Muscle of back (tissue), 11 donors: ENCODE data around the gene PLD3. TPM values are rescaled to one million over a fixed set of nuclear protein-coding genes. Genes with fewer than 3 reads are reported as not detected.
"Not testable (repeated sequence)": the region's sequence is repeated elsewhere in the genome, so short reads cannot be mapped to it uniquely, and the experiment has no call there.

Experiments
- DNase-seq, 3 donors: peaks; one replicate each; pipeline versions ENCODE4 v3.0.0 to v3.0.0-alpha.2; 2013
- polyA plus RNA-seq, 10 donors: library from polyadenylated mRNA; unstranded; fragments of 120-200 nt; gene quantifications; one replicate each; pipeline ENCODE4 v1.2.1, GENCODE V29; 2013; ENCODE audit not compliant: insufficient read length in 10 of 10

Gene PLD3
- polyA plus RNA-seq, 10 donors = 169 to 268 (median 209) TPM

DNA sequence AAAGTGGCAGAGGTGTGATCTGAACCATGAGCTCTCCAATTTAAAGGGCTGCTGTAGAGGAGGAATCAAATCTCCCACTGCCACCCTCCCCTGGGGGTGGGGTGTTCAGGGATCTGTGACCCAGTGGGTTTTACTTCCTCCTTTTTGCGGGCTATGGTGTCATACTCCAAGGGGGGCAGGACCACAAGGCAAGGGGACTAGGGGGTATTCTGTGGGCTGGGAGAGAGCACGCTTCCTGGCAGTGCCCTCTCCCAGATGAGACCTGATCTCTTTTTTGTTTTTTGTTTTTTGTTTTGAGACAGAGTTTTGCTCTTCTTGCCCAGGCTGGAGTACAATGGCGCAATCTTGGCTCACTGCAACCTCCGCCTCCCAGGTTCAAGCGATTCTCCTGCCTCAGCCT, 10.3 kb downstream of the PLD3 start:
- no peak for DNase-seq

DNA sequence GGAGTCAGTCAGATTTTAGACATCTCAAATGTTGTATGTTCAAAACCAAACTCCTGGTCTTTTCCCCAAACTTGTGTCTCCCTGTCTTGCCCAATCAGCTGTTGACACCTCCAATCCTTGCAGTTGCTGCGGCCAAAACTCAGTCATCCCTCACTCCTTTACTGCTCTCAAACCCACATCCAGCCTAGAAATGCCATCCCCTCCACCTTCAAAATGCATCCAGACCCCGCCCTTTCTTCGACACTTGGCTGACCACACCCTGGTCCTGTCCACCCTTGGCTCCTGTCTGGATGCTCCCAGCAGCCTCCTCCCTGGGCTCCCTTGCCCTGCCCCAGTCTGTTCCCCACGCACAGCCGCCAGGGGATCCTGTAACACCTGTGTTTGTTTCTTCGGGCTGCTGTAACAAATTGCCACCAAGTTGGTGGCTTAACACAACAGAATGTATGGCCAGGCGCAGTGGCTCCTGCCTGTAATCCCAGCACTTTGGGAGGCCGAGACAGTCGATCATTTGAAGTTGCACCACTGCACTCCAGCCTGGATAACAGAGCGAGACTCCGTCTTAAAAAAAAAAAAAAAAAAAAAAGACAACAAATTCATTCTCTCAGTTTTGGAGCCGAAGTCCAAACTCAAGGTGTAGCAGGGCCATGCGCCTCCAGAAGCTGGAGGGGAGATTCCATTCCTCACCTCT, 11.7 kb downstream of the PLD3 start:
- no peak for DNase-seq

DNA sequence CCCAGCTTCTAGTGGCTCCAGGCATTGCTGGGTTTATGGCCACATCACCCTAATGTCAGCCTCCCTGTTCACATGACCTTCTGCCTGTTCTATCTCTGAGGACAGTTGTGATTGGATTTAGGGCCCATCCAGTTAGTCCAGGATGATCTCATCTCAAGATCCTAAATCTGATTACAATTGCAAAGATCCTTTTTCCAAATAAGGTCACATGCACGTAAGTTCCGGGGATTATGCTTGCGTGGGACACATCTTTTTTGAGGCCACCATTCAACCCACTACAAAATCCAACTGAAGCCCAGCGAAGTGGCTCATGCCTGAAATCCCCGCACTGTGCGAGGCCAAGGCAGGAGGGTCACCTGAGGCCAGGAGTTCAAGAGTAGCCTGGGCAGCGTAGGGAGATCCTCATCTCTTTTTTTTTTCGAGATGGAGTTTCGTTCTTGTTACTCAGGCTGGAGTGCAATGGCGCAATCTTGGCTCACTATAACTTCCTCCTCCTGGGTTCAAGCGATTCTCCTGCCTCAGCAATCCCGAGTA, 12.3 kb downstream of the PLD3 start:
- no peak for DNase-seq

- DNase-seq = no peak
Measured at GRCh38 chr19:40362160-40362559, 13.7 kb downstream of the PLD3 start.

- DNase-seq = no peak
Measured at GRCh38 chr19:40363069-40363468, 14.6 kb downstream of the PLD3 start.

GRCh38 chr19:40365010-40365409, 16.5 kb downstream of the PLD3 start:
- DNase-seq = no peak

DNA sequence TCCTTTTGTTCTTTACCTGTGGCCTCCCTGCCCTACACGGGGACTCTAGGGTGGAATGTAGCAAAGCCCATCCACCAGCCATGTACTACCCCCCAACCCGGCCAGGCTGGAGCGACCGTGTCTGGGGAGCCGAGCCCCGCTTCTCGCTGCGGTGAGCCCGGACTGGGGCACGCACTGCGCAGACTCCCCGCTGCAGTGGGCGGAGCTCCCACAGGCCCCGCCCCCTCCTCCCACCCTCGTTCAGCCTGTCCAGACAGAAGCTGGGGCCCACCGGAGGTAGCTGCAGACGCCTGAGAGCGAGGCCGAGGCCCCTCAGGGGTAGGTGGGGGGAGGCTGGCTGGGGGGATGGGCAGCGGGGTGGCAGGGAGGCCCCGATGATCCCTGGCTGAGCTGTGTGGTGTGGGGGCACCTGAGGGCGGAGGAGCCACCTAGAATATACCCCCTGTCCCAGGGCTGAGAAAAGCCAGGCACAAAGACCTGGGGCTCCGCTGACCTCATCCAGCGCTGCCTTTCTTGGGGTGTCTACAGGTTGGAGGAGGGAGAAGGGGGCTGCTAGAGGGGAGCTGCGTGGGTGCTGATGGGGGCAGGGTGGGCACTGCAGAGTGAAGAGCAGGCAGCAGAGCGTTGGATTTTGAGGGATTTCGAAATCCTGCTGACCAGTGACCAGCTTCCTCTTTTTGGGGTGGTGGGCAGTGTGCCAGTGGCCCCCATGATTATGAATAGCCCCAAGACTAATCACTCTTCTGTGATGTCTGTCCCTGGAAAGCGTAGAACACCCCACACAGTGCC, 17.3 kb downstream of the PLD3 start:
- peak; percentile 56 to 87 (median 75) for DNase-seq

DNA sequence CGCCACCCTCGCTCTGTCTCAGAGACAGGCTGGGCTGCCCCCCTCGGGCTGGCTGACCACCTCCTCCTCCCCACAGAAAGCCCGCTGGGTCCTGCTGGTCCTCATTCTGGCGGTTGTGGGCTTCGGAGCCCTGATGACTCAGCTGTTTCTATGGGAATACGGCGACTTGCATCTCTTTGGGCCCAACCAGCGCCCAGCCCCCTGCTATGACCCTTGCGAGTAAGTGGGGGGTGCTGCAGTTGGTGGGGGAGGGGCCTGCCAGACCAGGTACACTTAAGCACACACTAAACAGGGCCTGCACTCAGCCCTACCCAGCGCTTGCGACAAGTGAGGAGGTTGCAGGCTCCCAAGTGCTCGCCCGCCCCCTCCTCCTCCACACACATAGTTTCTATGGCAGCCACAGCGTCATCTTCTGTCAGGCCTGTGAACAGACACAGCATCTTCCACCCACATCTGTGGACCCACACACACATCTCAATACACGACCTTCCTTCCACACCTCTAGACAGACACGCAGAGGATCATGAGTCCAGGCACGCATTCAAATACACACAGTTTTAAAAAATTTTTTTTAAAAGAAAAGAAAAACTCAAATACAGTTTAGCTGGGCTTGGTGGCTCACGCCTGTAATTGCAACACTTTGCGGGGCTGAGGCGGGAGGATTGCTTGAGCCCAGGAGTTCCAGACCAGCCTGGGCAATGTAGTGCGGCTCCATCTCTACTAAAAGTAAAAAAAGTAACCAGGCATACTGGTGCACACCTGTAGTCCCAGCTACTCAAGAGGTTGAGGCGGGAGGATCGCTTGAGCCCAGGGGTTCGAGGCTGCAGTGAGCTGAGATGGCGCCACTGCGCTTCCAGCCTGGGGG, 18.4 kb downstream of the PLD3 start:
- peak in 1 of 3 donors; percentile 47 for DNase-seq

DNA sequence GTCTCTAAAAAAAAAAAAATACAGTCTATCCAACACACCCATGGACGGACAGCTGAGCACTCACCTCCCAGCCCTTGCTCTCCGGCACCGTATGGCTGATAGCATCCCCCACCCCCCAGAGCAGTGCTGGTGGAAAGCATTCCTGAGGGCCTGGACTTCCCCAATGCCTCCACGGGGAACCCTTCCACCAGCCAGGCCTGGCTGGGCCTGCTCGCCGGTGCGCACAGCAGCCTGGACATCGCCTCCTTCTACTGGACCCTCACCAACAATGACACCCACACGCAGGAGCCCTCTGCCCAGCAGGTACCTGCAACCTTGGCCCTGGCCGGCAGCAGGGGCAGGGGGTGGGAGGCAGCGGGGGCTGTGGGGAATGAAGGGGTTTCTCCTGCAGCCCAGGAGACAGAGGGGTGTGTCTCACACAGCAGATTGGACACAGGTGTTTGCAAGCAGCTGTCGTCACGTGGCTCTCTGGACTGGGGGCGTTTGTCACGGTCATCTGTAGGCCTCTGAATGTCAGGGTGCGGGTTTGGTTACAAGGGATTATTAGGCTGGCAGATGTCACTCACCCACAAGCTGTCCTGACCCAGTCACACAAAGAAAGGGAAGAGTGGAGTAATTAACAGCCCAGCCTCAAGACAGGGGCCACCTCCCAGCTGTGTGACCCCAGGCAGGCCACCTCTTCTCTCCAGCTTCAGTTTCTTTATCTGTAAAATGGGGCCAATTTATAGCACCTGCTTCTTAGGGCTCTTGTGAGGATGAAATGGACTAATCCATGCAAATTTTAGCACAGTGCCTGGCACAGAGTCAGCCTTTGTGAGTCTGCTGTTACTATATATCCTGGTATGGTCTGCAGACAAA, 19.3 kb downstream of the PLD3 start:
- peak in 1 of 3 donors; percentile 48 for DNase-seq

DNA sequence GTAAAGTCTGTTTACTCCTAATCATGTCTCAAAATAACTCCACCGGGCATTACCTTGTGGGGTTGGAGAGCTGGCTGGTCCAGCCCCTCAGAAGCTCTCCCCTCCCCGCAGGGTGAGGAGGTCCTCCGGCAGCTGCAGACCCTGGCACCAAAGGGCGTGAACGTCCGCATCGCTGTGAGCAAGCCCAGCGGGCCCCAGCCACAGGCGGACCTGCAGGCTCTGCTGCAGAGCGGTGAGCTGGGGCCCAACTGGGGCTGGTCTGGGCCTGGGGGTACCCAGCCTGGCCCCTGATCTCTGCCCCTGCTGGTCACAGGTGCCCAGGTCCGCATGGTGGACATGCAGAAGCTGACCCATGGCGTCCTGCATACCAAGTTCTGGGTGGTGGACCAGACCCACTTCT, 21.3 kb downstream of the PLD3 start:
- no peak for DNase-seq

- DNase-seq = not testable (repeated sequence)
Measured at GRCh38 chr19:40370253-40370652, 21.8 kb downstream of the PLD3 start.

GRCh38 chr19:40370997-40371801, 22.7 kb downstream of the PLD3 start:
- DNase-seq = no peak

DNA sequence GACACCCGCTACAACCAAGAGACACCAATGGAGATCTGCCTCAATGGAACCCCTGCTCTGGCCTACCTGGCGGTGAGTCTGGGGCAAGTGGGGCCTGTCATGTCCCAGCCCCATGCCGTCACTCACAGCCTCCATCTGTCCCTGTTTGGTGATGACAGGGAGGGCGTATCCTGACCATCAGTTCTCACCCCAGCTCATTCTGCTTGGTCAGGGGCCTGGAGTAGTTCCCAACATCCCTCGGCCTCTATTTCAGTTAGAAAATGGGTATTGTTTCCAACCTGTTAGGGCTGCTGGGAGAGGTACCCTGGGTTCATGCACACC, 23.3 kb downstream of the PLD3 start:
- DNase-seq = no peak

DNA sequence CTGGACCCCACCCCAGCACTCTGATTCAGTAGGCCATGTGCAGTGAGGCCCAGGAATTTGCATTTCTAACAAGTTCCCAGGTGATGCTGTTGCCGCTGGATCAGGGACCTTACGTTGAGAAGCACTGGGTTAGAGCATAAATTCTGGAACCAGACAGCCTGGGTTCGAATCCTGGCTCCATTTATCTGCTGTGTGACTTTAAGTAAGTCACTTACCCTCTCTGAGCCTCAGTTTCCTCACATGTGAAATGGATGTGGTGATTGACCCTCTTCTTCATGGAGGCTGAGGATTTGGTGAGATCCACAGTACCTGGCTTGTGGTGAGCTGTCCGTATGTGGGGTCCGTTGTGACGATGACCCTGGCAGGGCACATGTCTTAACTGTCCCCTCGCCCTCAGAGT, 25.6 kb downstream of the PLD3 start:
- no peak for DNase-seq

DNA sequence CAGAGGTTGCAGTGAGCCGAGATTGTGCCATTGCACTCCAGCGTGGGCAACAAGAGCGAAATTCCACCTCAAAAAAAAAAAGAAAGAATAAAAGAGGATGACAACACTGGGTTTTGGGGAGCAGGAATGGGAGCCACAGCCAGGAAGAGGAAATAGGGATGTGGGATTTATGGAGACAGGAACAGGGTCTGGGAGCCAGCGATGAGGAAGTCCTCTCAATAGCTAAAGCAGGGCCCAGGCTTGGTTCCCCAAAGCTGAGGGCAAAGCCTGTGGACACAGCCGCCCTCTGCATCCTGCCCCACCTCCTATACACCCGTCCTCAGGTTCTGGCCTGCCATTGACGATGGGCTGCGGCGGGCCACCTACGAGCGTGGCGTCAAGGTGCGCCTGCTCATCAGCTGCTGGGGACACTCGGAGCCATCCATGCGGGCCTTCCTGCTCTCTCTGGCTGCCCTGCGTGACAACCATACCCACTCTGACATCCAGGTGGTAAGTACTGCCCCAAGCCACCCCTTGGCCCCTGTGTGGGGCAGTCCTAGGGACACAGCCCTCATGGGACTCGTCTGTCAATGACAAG, 27.9 kb downstream of the PLD3 start:
- DNase-seq = no peak

GRCh38 chr19:40377876-40378385, 29.4 kb downstream of the PLD3 start:
- no peak for DNase-seq

DNA sequence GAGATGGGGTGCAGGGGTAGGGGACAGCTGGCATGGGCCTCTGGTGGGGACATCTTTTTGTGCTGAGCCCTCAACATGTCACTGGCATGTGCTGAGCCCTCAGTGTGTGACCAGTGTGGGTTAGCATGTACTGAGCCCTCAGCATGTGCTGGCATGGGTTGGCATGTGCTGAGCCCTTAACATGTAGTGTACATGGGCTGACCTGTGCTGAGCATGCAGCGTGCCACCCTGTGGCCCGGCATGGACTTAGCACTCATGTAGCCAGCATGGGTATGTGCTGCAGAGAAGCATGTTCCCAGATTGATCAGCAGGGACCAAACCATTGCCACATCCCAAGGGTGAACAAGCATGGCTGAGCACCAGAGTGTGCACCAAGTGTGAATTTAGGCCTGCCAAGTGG, 30.0 kb downstream of the PLD3 start:
- no peak for DNase-seq

DNA sequence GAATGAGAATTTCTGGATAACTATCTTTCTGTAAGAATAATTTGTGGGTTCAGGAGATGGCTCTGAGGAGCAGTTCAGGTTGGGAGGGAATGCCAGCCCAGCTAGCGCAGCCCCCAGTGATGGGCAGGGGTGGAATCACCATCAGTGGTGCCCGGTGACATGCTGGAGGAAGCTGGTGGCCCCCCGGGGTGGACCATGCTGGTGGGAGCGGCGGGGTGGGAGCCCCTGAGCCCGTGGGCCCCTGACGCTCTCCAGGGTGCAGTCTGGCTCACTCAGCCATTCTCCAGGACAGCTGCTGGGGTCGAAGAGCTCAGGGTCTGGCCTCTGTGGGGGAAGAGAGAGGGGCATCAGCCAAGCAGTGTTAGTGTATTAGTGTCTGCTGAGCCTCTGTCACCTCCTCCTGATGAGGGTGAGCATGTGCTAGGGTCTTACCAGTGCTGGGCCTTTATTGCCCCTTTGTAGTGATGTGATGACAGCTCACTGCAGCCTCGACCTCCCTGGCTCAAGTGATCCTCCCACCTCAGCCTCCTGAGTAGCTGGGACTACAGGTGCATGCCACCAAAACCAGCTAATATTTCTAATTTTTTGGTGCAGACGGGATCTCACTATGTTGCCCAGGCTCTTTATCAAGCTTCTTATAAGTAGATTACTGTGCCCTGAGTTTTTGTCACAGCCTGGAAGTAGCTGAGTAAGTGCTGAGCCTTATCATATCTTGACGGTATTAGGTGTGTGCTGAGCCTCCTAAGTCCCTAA, 31.1 kb downstream of the PLD3 start:
- DNase-seq = no peak
